H1 (cell line): Measurements from ENCODE around the gene SH3RF3. TPM values are rescaled to one million over a fixed set of nuclear protein-coding genes. Genes with fewer than 3 reads are reported as not detected.

Source experiments
- BRCA1 ChIP-seq: IDR thresholded peaks from 2 replicates; pipeline ENCODE4 v1.6.1; 2012; ENCODE audit warnings: low read depth, low read length, improper control_type of control experiment
- HDAC2 ChIP-seq, 2 experiments: fragments of 300-600 bp in 1 of 2; sonication (generic) in 1 of 2; IDR thresholded peaks; 2 replicates each; pipeline ENCODE4 v1.6.1; 2011 to 2012; ENCODE audit warnings: low read depth in 2 of 2, low read length in 2 of 2, mild to moderate bottlenecking in 2 of 2, moderate library complexity in 2 of 2, borderline replicate concordance in 1 of 2, inconsistent platforms in 1 of 2
- polyA plus RNA-seq, 7 experiments: library from polyadenylated mRNA; depleted of rRNA in 3 of 7; stranded (reverse) in 5 of 7; unstranded in 2 of 7; fragments of >200 nt in 5 of 7; fragments of 200-250 nt in 2 of 7; gene quantifications; 1 replicate in 5 of 7; 2 replicates in 1 of 7; 4 replicates in 1 of 7; pipeline versions ENCODE4 v1.2.1 to v1.2.3, GENCODE V29; 2011 to 2013; ENCODE audit warnings: missing spikeins in 2 of 7, mixed read lengths in 2 of 7
- total RNA-seq: library from RNA; stranded (reverse); fragmentation: NEBNext Ultra II Directional; extraction: Animal tissue kit (Norgen Biotek cat#: 25700); gene quantifications from 2 replicates; pipeline ENCODE4 v1.2.1, GENCODE V29; 2021

Gene SH3RF3
- total and polyA plus RNA-seq, 2 of the 8 experiments (the other 6 are each of a cell fraction or from before 2014, with no cell fraction given): 0.11 to 0.65 TPM

GRCh38 chr2:109297566-109298490, 168.8 kb downstream of the SH3RF3 start (continued):
- TF ChIP-seq HDAC2 (IDR thresholded peaks at IDR 0.05; ENCODE audit: borderline replicate concordance in 1 of 2, low read depth in 2 of 2, low read length in 2 of 2) (no peak), BRCA1 (no peak)
